GM19467 (cell line): ENCODE data around the gene NR1H4.
A peak's percentile ranks its signal among the peaks of the same experiment; 100 is the strongest.
"Not testable (repeated sequence)": the region's sequence is repeated elsewhere in the genome, so short reads cannot be mapped to it uniquely, and the experiment has no call there.

ENCODE experiments used
- ATAC-seq: cut with Tn5 transposase; IDR thresholded peaks from one replicate; pipeline ENCODE4 v1.9.1; 2021; ENCODE audit warnings: mild to moderate bottlenecking, moderate library complexity; ENCODE audit not compliant: unreplicated experiment

The NR1H4 gene

GRCh38 chr12:100565987-100566545 lies 92.4 kb downstream of the NR1H4 start:
- ATAC-seq, result no peak

GRCh38 chr12:100566887-100567637 lies 93.4 kb downstream of the NR1H4 start:
- ATAC-seq, result peak; percentile 93

GRCh38 chr12:100567945-100568344 lies 94.3 kb downstream of the NR1H4 start:
- no peak for ATAC-seq

DNA sequence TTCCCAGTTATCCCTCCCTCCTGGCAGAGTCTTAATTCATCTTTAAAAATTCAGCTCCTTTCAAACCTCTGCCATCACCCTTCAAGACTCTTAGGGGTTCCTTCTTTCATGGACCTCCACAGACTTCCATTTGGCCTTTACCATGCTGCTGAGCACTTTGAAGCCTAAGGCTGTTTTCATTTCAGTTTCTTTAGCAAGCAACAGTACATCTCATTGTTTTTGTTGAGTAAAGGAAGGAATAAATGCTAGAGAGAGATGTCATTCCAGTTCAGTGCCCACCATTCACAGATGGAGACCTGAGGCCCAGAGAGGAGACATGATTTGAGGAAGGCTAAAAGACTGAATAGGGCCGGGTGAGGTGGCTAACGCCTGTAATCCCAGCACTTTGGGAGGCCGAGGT lies 98.5 kb downstream of the NR1H4 start:
- no peak for ATAC-seq

DNA sequence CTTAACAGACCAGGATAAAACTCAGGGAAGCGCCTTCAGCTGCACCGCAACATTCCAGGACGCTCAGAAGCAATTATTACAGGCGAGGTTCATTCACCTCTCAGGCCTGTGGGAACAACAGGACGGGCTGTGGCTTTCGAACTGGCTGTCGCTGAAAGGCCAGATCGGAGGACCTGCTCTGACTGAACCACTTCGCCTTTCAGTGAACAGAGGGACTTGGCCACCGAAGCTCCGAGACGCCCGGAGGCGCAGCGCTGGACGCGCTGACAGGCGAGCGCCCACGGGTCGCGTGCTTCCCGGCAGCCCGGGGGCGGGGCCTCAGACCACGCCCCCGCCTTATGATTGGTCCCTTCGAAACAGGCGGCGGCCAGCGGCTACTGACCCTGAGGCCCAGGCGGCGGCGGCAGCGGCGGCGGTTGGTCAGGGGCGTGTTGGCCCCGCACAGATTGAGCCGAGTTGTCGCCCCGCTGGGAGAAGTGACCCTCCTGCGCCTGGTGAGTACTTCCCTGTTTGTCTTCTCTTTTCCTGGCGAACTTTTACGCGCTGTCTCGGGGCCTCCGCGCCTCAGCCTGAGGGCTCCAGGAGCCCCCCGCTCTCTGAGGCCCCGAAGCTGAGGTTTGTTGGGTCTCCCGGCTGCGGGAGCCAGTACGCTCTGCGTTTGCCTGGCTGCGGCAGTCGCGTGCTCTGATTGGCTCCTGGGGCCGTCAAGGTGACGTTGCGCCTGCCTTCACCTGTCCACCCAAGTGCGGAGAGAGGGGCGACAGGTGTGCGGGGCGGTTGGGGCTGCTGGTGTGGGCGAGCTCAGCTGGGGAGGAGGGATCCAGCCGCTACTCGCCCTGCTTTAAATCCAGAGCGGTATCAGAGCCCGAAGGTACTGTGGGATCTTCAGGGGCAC lies 99.9 kb downstream of the NR1H4 start, which contains the start of gene GAS2L3:
Gene GAS2L3, plus strand, starts transcription at position 393 of the 895 bp plus-strand sequence. CDS start 21,221 bp downstream, outside the sequence.
- ATAC-seq, result peak; percentile 99

DNA sequence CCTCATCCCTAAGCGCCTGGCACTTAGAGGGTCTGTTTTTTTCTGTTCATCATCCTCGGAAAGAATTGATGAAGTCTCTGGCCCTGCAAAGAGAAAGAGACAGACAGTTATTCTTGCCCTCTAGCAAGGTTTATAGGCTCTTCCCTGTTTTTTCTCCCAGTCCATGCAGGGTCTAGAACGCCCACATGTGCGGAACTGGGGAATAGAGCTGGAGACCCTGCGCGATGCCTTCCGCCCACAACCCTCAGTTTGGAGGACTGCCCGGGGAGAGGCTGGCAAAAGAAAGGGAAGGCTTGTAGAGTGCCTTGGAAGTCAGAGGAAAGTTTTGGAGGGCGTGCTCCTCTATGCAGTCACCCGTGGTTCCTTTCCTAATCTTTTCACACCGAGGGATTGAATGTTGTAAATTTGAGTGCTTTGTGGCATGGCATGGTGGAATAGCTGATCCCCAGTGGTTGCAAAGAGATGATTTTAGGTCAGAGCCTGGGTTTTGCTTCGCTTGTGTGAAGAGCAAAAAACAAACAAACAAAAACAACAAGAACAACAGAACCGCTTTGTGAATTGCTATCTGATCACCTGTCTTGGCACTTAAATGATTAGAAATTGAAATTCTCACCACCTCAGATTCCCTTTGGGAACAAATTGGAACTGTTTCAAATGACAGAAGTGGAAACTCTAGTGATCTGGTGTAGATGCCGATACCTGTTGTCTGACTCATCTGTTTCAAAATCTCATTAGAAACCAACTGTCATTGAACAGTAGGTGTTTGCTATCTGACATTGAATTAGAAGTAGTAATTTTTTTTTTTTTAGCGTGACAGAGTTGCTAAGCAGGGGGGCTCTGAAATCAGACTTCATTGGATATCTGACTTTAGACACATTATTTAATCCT lies 100.8 kb downstream of the NR1H4 start:
- no peak for ATAC-seq

- no peak for ATAC-seq
Measured at GRCh38 chr12:100576331-100577036, 102.8 kb downstream of the NR1H4 start.

GRCh38 chr12:100578923-100579322 lies 105.3 kb downstream of the NR1H4 start:
- ATAC-seq, result no peak

DNA sequence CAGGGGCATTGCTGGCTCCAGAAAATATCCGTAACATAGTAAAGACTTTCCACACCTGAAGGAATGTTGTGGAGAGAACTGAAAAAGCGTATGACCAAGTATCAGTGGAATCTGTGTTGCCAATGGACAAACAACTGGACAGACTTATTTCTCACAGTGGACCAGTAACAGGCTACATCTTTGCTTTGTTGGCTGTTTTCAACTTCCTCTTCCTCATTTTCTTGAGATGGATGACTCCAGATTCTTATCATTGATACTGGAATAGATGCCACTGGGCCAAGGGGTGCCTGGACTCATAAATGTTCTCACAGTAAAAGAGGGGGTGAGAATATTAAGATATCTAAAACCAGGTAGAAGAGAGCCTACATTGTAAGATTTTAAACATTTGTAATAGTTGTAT lies 106.2 kb downstream of the NR1H4 start:
- no peak for ATAC-seq

GRCh38 chr12:100584256-100584655 lies 110.6 kb downstream of the NR1H4 start:
- ATAC-seq, result no peak

DNA sequence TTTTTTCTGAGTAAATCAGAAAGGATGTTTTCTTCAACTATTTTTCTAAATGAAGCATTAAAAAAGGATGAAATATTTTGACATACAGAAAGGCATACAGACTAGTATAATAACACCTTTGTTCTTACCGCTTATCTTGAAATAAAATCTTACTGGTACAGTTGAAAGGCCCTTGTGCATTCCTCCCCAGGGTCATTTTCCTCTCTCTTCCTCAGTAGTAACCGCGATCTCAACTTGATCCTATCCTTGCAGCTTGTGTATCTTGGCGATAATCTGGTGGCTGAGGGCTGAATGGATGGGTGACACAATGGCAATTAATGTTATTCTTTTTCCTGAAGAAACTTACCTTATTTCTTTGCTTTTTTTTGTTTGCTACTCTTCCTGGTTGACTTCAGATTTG lies 118.3 kb downstream of the NR1H4 start:
- ATAC-seq, result no peak

GRCh38 chr12:100593490-100593889 lies 119.8 kb downstream of the NR1H4 start:
- no peak for ATAC-seq

DNA sequence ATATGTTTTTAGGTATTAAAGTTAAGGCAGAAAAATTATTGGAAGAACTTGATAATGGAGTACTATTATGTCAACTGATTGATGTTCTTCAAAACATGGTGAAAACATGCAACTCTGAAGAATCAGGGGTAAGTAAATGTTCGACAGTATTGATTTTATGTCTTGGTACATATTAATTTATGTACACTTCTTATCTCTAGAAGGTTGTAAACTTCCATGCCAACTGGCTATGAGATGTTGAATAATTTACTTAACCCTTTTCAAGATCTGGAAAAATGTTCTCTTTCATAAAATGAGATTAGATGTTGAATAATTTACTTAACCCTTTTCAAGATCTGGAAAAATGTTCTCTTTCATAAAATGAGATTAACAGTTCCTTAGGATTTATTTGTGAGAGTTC lies 128.0 kb downstream of the NR1H4 start:
- ATAC-seq, result no peak

GRCh38 chr12:100602997-100603396 lies 129.3 kb downstream of the NR1H4 start:
- ATAC-seq, result not testable (repeated sequence)

DNA sequence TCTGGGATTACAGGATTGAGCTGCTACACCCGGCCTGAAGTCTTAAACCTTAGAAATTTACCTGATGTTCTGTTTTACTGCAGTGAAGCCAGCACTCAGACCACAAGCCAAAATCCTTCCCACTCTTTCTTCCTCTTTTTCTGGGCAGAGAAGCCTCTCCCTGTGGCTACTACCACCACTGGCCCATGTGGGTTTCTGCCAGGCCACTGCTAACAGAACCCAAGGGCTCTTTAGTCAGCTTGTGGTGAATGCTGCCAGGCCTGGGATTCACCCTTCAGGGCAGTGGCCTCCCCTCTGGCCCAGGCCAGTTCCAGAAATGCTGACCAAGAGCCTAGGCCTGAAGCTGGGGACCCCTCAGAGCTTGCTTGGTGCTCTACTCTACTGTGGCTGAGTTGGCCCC lies 135.1 kb downstream of the NR1H4 start:
- ATAC-seq, result no peak

DNA sequence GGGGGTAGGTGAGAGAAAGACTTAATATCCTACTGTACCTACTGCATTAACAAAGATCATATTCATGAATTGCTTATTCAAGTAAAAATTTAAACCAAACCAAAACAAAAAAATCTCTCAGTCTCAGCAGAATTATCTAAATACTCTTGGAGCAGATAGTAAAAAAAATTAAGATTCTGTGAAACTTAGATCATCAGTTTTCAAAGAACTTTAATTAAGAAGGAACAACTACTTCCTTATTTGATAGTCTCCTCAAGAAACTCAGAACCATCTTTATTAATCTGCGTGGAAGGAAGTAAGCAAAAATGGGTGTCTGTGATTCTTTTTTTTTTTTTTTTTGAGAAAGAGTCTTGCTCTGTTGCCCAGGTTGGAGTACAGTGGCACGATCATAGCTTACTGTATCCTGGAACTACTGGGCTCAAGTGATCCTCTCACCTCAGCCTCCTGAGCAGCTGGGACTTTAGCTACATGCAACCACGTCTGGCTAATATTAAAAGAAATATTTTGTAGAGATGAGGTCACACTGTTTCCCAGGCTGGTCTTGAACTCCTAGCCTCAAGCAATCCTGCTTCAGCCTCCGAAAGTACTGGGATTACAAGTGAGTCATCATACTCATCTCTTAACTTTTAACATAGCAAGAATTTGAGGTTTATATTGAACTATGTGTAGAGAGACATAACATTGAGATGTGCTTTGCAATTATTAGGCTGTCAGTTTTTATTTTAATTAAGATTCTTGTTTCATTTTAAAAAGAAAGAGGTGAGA lies 137.2 kb downstream of the NR1H4 start:
- ATAC-seq, result no peak

GRCh38 chr12:100612606-100613005 lies 138.9 kb downstream of the NR1H4 start:
- ATAC-seq, result no peak
